ENCODE measurements around the gene MPG. TPM values are rescaled to one million over a fixed set of nuclear protein-coding genes. Genes with fewer than 3 reads are reported as not detected.

The MPG gene
- total RNA-seq, 1 experiment from 2014 or later, result 62.8 TPM

- ChIA-PET CTCF (interaction anchor here (4.9 kb wide), 1 partner anchor 23 kb away, joined by 56 read pairs; no protein-coding TSS in a partner anchor), POLR2A (interaction anchor here (0.6 to 2.4 kb wide), 7 partner anchors 10 to 352 kb away, joined by 3 to 10 read pairs (median 4); partner anchors contain the start of genes POLR3K and SNRNP25)
- no peaks in the 10 kb centered on the region for H3K9me3 Mint-ChIP-seq (ENCODE audit: unreplicated experiment)
- H3K4me1 Mint-ChIP-seq (ENCODE audit: insufficient read depth, unreplicated experiment), result peaks cover 24% of the 10 kb centered on the region
- no peak for TF ChIP-seq CTCF (IDR thresholded peaks at IDR 0.05; ENCODE audit: unreplicated experiment)
- H3K27ac Mint-ChIP-seq (ENCODE audit: low read depth, unreplicated experiment), result peak within 1 kb of the TSS; percentile 62
- no TSS peak for BruUV-seq (replicated peaks)
- peak within 1 kb of the TSS; percentile 71 for H3K4me3 Mint-ChIP-seq (ENCODE audit: unreplicated experiment)
- intact Hi-C loops (cut with micrococcal nuclease), result no loop called here
- no peaks in the 10 kb centered on the region for H3K36me3 Mint-ChIP-seq (ENCODE audit: insufficient read depth, unreplicated experiment)
- H3K27me3 Mint-ChIP-seq (ENCODE audit: insufficient read depth, unreplicated experiment), result no peaks in the 10 kb centered on the region
- peak; percentile 42 for DNase-seq (ENCODE audit: unreplicated experiment)
Measured at GRCh38 chr16:72561-73548, 5.2 kb upstream of the MPG start, which contains the start of gene RHBDF1. Gene RHBDF1, minus strand, starts transcription at chr16:72631. Its CDS starts 7,616 bp downstream, at chr16:65015.

GRCh38 chr16:74051-74746 is 3.8 kb upstream of the MPG start:
- no TSS peak for BruUV-seq (replicated peaks)
- Mint-ChIP-seq H3K36me3 (ENCODE audit: insufficient read depth, unreplicated experiment) (no peaks in the 10 kb centered on the region), H3K4me3 (ENCODE audit: unreplicated experiment) (peak overlapping the region; percentile 68), H3K27me3 (ENCODE audit: insufficient read depth, unreplicated experiment) (no peaks in the 10 kb centered on the region), H3K9me3 (ENCODE audit: unreplicated experiment) (no peaks in the 10 kb centered on the region), H3K27ac (ENCODE audit: low read depth, unreplicated experiment) (no peak overlapping the region), H3K4me1 (ENCODE audit: insufficient read depth, unreplicated experiment) (peaks cover 24% of the 10 kb centered on the region)
- ChIA-PET CTCF (interaction anchor here (2.7 kb wide), 1 partner anchor 8 kb away, joined by 14 read pairs; no protein-coding TSS in a partner anchor), POLR2A (no interaction called here)
- no peak for TF ChIP-seq CTCF (IDR thresholded peaks at IDR 0.05; ENCODE audit: unreplicated experiment)
- intact Hi-C loops (cut with micrococcal nuclease), result no loop called here
- DNase-seq (ENCODE audit: unreplicated experiment), result no peak

DNA sequence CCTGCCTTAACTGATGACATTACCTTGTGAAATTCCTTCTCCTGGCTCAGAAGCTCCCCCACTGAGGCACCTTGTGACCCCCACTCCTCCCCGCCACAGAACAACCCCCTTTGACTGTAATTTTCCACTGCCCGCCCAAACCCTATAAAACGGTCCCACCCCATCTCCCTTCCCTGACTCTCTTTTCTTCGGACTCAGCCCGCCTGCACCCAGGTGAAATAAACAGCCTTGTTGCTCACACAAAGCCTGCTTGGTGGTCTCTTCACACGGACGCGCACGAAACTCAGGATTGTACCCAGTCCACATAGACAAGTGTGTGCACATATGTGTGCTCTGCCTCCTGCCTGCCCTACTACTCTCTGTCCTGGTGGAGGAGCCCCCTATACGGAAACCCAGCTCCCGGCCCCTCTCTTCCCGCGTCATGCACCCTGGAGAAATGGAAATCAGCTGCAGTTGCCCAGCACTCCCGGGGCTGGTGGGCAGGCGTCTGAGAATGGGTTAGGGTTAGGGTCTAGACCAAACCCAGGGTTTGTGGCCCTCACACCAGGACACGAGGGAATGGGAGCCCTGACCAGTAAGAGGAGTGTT is 3.2 kb upstream of the MPG start:
- ChIA-PET CTCF (interaction anchor here (0.7 to 2.7 kb wide), 3 partner anchors 9 to 291 kb away, joined by 5 to 14 read pairs (median 6); no protein-coding TSS in a partner anchor), POLR2A (interaction anchor here (1.2 kb wide), 1 partner anchor 16 kb away, joined by 5 read pairs; no protein-coding TSS in a partner anchor)
- TF ChIP-seq CTCF (IDR thresholded peaks at IDR 0.05; ENCODE audit: unreplicated experiment), result no peak
- Mint-ChIP-seq H3K4me3 (ENCODE audit: unreplicated experiment) (no peak overlapping the region), H3K36me3 (ENCODE audit: insufficient read depth, unreplicated experiment) (peaks cover 5% of the 10 kb centered on the region), H3K9me3 (ENCODE audit: unreplicated experiment) (no peaks in the 10 kb centered on the region), H3K4me1 (ENCODE audit: insufficient read depth, unreplicated experiment) (peaks cover 24% of the 10 kb centered on the region), H3K27me3 (ENCODE audit: insufficient read depth, unreplicated experiment) (no peaks in the 10 kb centered on the region), H3K27ac (ENCODE audit: low read depth, unreplicated experiment) (no peak overlapping the region)
- intact Hi-C loops (cut with micrococcal nuclease), result no loop called here
- no TSS peak for BruUV-seq (replicated peaks)
- no peak for DNase-seq (ENCODE audit: unreplicated experiment)

Measured in MCF 10A (cell line).